GM20000 (cell line): ENCODE results near the gene TMEM200A.

Source experiments
- DNase-seq: peaks from one replicate; pipeline ENCODE4 v3.0.0; 2012; ENCODE audit warnings: low spot score
- TF ChIP-seq, protein P1 (sequence below): IDR thresholded peaks from 2 replicates; pipeline ENCODE4 v1.5.1; 2012; ENCODE audit warnings: mild to moderate bottlenecking, control low read depth; ENCODE audit errors: extremely low read depth, missing control alignments

The TMEM200A gene

DNA sequence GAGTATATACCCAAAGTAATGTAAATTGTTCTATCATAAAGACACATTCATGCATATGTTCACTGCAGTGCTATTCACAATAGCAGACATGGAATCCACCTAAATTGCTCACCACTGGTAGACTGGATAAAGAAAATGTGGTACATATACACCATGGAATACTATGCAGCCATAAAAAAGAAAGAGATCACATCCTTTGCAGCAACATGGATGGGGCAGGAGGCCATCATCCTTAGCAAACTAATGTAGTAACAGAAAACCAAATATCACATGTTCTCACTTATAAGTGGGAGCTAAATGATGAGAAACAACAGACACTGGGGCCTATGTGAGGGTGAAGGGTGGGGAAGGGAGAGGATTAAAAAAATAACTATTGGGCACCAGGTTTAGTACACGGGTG is 11.5 kb upstream of the TMEM200A start:
- no peak for DNase-seq
- TF ChIP-seq, protein P1, sequence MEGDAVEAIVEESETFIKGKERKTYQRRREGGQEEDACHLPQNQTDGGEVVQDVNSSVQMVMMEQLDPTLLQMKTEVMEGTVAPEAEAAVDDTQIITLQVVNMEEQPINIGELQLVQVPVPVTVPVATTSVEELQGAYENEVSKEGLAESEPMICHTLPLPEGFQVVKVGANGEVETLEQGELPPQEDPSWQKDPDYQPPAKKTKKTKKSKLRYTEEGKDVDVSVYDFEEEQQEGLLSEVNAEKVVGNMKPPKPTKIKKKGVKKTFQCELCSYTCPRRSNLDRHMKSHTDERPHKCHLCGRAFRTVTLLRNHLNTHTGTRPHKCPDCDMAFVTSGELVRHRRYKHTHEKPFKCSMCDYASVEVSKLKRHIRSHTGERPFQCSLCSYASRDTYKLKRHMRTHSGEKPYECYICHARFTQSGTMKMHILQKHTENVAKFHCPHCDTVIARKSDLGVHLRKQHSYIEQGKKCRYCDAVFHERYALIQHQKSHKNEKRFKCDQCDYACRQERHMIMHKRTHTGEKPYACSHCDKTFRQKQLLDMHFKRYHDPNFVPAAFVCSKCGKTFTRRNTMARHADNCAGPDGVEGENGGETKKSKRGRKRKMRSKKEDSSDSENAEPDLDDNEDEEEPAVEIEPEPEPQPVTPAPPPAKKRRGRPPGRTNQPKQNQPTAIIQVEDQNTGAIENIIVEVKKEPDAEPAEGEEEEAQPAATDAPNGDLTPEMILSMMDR, result no peak

DNA sequence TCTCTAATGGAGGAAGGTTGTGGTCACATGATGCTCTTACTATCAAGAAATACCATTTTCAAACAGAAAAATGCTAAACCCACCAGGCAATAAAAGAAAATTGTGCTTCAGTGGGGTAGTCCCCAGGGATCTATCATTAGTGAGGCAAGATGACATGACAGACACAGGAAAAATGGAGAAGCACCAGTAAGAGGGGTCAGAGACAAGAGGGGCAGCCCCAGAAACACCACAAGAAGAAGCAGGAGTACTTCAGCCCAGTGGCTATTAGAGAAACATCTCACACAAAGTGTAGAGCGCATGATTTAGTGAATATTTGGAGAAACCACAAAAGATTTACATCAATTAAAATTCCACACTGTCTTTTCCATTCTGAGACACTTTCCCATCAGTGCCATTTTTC is 10.2 kb upstream of the TMEM200A start:
- TF ChIP-seq, protein P1, result no peak
- DNase-seq, result no peak

DNA sequence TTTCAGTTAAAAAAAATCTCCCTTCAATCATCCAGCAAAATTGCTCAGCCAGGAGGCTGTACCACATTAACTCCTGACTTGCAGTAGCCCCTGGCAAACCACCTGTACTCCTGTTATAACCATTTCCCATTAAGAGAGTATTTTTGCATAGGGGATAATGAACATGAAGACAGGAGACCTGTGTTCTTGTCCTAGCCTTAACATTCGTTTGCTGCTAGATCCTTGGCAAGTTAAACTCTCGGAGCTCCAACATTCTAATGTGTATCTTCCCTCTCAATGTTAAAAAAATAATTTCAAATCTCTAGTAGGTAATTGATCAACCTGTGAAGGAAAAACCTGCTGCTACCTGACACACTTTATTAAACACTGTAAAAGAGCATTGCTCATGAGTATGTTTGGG is 8.4 kb upstream of the TMEM200A start:
- no peak for DNase-seq
- TF ChIP-seq, protein P1, result no peak

DNA sequence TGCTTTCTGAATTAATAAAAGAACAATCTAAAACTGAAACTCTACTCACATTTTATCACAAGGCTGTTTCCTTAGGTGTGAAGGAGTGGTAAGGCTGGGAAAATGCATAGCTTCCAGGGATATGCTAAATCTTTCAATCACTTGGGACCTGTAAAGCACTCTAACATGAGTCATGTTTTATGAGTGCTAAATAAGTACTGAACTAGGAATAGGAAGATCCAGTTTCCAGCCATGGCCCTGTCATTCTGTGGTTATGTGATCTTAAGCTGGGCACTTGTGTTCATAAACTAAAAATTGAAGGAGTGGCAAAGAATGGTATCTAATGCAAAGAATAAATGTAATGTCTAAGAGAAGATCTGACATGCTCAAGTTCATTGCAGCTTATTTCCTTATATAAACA is 6.1 kb upstream of the TMEM200A start:
- no peak for DNase-seq
- TF ChIP-seq, protein P1, result no peak

DNA sequence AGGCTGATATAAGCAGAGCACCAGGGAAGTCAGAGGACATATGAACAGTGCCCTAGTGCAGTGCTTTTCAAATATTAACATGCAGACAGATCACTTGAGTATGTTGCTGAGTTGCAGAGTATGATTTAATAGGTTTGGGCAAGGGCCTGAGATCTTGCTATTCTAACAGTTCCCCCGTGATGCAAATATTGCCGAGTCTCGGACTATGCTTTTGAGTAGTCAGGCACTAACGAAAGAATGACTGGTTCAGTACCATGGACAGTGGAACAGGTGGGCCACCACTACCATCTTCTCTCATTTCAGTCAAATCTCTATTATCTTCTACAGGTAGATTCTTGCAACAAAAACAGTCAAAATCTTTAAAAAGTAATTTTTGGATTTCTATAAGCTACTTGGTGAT is 3.7 kb upstream of the TMEM200A start:
- no peak for DNase-seq
- TF ChIP-seq, protein P1, result no peak

DNA sequence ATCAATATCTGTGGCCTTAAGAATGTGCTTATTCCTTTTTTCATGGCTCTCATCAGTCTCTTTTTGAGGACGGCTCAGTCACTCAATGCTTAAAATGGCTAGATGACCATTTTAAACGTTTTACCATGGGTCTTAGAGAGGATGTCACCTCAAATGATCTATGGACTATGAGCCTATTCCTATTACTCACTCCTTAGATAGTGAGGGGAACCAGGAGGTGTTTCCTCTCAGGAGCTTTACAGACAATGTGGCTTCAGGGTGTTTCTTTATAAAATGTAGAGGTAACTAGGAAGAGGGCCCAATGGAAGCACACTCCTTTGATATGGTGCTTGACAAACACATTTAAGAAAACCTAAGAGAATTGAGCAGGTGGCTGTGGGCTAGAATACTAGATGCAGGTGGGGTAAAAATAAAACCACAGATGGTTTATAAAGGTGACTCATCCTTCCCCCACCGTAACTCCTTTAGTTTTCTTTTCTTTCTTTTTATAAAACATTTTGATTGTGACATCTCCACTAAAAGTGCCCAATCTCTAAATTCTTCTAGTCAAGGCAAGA is 1.5 kb upstream of the TMEM200A start:
- TF ChIP-seq, protein P1, result no peak
- no peak for DNase-seq

DNA sequence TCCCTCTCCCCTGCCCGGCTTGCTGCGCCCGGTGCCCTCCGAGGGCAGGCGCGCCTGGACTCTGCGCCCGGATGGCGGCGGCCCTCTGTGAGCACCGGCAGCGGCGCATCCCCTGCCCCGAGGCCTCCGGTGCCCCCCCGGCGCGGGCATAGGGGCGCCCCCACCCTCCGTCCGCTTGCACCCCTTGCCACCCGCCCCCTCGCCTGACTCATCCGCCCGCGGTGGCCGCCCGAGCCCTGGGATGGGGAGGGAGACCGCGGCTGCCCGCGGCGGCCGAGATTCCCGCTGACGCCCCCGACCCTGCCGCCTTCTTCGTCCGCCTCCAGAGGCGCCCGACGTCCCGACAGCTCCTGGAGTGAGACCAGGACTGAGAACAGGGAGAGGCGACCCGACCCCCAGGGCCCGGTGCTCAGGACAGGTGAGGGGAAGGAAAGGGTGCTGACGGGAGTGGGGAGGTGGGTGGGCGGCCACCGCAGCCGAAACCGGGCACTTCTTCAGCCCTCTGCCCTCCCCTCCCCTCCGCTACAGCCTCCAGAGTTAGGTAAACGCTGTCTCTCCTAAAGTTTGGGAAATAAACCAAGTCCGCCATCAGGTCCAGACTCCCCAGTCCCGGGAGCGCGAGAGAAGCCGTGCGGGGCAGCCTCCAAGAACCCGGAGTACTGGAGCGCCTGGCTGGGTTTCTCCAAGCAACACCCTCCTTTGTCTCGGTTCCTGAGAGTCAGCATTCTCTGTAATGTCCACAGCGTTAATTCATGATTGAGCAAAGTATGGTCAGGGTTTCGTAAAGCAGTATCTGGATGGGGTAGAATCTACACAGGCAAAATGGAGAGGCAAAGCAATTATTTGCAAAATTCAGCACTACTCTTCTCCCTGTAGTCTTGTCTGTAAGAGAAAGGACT is 539 bp downstream of the TMEM200A start:
- TF ChIP-seq, protein P1, result no peak

More for the DNA sequence above, 539 bp downstream of the TMEM200A start:
- DNase-seq, result peak; percentile 42
